ENCODE data around the gene P2RX6. TPM values are rescaled to one million over a fixed set of nuclear protein-coding genes. Genes with fewer than 3 reads are reported as not detected.

Gene P2RX6
- total and polyA plus RNA-seq, 12 donors: 0.07 to 7.7 (median 3.2) TPM

DNA sequence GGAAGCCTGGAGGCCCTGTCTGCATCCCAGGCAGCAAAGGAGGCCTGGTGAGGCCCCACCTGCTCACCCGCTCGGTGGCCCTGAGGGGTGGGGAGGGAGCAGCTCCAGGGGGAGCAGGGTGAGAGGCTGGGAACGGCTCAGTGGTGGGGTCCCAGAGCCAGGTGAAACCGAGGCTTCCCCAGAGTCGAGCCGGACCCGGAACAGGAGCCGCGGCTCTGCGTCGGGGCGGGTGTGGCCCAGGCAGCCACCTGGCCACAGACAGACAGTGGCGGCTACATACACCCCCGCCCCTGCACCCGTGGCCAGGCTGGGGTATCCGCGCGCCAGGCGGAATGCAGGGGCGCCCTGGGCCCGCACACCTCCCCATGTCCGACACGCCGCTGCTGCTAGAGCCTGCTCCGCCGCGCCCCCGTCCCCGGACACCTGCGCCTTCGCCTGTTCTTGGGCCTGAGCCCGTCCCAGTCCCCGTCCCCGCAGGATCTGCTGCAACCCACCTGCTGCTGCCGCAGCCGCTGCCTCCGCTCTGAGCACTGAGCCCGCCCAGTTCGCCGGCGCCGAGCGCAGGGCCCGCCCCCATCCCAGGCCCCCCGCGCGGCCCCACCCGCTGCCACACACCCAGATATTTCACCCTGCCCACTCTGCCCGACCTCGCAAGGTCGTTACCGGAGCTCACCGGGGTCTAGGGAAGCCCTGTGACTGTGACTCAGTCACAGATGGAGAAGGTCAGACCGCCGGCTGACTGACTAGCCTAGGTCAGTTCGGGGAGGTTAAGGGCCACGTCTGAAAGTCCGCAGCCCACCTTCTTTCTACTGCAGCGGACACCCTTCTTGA, 17.3 kb downstream of the P2RX6 start, which contains the start of gene SLC7A4:
TSS of gene SLC7A4 (minus strand) at position 525 of the 831 bp plus-strand sequence. CDS start 749 bp downstream, outside the sequence.
- no peak within 1 kb of the TSS for H3K27ac ChIP-seq
- H3K4me1 ChIP-seq: peaks cover 3 to 17% (median 8%) of the 10 kb centered on the region in 9 donors
- H3K4me3 ChIP-seq: peak within 1 kb of the TSS in 9 of 10 donors; percentile 18 to 49 (median 42)
- no peaks in the 10 kb centered on the region for H3K9me3 ChIP-seq
- intact Hi-C loops (cut with DNase I): loop anchor here in 2 of 10 donors (10.0 kb wide), 2 partner anchors 63 to 73 kb away; no protein-coding TSS in a partner anchor
- WGBS, 2 donors: 7% methylated on average over 53 to 59 of the region's 59 CpGs
- H3K36me3 ChIP-seq: no peaks in the 10 kb centered on the region
- H3K27me3 ChIP-seq: peaks cover 8 to 47% (median 39%) of the 10 kb centered on the region in 7 donors
- TF ChIP-seq CTCF (IDR thresholded peaks at IDR 0.05): no peak
- DNase-seq (no peak), ATAC-seq (peak in 5 of 8 donors; percentile 19 to 48 (median 41))

DNA sequence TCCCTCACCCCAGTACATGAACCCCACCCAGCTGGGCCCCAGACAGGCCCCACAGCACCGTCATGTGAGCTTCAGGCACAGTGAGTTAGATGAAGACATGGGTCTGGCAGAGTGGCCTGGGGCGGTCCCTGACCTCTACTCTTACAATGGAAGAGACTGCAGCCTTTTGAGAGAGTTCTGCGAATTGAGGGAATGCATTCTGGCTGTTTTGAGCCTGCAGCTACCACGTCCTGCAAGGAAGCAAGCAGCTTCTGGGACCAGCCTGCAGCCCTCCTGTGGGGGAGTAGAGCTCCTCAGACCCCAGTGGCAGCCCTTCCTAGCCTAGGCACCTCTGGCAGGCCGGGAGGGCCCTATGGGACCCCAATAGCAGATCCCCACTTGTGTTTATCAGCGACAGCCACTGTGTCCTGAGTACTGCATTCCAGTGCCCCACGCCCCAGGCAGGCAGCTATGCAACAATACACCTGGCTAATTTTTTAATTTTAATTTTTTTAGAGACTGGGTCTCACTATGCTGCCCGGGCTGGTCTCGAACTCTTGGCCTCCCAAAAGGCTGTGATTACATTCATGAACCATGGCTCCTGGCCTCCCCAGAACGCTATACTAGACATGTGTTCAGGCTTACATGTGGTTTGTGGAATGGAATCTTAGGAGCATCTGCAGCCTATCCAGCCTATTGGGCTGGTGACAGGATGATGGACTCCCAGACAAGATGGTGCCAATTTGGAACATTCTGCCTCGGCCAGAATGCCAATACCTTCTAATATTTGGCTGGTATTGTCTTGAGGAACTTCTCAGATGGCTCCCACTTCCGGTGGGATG, 18.1 kb downstream of the P2RX6 start:
- DNase-seq: no peak
- H3K4me3 ChIP-seq: peak overlapping the region in 3 of 10 donors; percentile 42 to 49 (median 44)
- 78 to 81% methylated on average over 12 of the region's 12 CpGs for WGBS, 2 donors

GRCh38 chr22:21033895-21034294, 18.9 kb downstream of the P2RX6 start:
- H3K9me3 ChIP-seq: no peaks in the 10 kb centered on the region
- DNase-seq: no peak
- no peak for ATAC-seq
- peaks cover 3 to 16% (median 8%) of the 10 kb centered on the region in 9 donors for H3K4me1 ChIP-seq
- H3K27me3 ChIP-seq: peaks cover 8 to 45% (median 39%) of the 10 kb centered on the region in 7 donors
- intact Hi-C loops (cut with DNase I): loop anchor here in 2 of 10 donors (10.0 kb wide), 2 partner anchors 61 to 71 kb away; no protein-coding TSS in a partner anchor
- TF ChIP-seq CTCF (IDR thresholded peaks at IDR 0.05): no peak
- H3K36me3 ChIP-seq: no peaks in the 10 kb centered on the region
- no peak overlapping the region for H3K27ac ChIP-seq
- H3K4me3 ChIP-seq: no peak overlapping the region
- 90 to 91% methylated on average over 3 of the region's 3 CpGs for WGBS, 2 donors

More for the DNA sequence above, 18.1 kb downstream of the P2RX6 start:
- no peaks in the 10 kb centered on the region for H3K9me3 ChIP-seq
- TF ChIP-seq CTCF (IDR thresholded peaks at IDR 0.05): no peak
- ATAC-seq: no peak
- H3K27ac ChIP-seq: no peak overlapping the region
- H3K27me3 ChIP-seq: peaks cover 8 to 47% (median 39%) of the 10 kb centered on the region in 7 donors
- intact Hi-C loops (cut with DNase I): loop anchor here in 2 of 10 donors (10.0 kb wide), 2 partner anchors 62 to 72 kb away; no protein-coding TSS in a partner anchor
- no peaks in the 10 kb centered on the region for H3K36me3 ChIP-seq
- H3K4me1 ChIP-seq: peaks cover 3 to 12% (median 8%) of the 10 kb centered on the region in 9 donors

DNA sequence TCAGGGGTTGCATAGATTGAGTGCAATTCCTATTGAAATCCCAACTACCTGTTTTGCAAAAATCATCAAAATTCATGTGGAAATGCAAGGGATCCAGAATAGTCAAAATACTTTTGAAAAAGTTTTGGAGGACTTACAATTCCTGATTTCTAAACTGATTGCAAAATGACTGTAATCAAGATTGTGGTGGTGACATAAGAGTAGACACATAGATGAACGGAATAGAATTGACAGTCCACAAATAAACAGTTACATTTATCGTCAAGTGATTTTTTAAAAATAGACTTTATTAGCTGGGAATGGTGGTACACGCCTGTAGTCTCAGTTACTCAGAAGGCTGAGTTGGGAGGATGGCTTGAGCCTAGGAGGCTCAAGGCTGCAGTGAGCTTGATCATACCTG, 20.0 kb downstream of the P2RX6 start:
- WGBS, 2 donors: 87 to 91% methylated on average over 3 of the region's 3 CpGs
- peaks cover 3 to 16% (median 8%) of the 10 kb centered on the region in 9 donors for H3K4me1 ChIP-seq
- no peak overlapping the region for H3K4me3 ChIP-seq
- intact Hi-C loops (cut with DNase I): loop anchor here in 2 of 10 donors (10.0 kb wide), 2 partner anchors 60 to 70 kb away; no protein-coding TSS in a partner anchor
- no peaks in the 10 kb centered on the region for H3K9me3 ChIP-seq
- peaks cover 8 to 39% (median 33%) of the 10 kb centered on the region in 7 donors for H3K27me3 ChIP-seq
- no peaks in the 10 kb centered on the region for H3K36me3 ChIP-seq
- no peak for DNase-seq
- TF ChIP-seq CTCF (IDR thresholded peaks at IDR 0.05): no peak
- ATAC-seq: no peak
- no peak overlapping the region for H3K27ac ChIP-seq

Data from heart right ventricle (tissue), 16 donors.